Measurements from ENCODE around the gene SOAT1.

- no peak for TF ChIP-seq CBX2 (IDR thresholded peaks at IDR 0.05; ENCODE audit: borderline replicate concordance, low read depth)
- no peak for TF ChIP-seq POLR2A (IDR thresholded peaks at IDR 0.05; ENCODE audit: low read length)
- no peak for TF ChIP-seq CTCF (IDR thresholded peaks at IDR 0.05)
- TF ChIP-seq RAD21 (conservative IDR thresholded peaks at IDR 0.05 in 1 of 2, IDR thresholded peaks at IDR 0.05 in 1 of 2) = no peak
- no peak for TF ChIP-seq CBX8 (IDR thresholded peaks at IDR 0.05)
- no peak for TF ChIP-seq BHLHE40 (IDR thresholded peaks at IDR 0.05; ENCODE audit: low read depth, low read length)
- TF ChIP-seq ZFP36 (IDR thresholded peaks at IDR 0.05; ENCODE audit: borderline replicate concordance, partially characterized antibody) = no peak
- TF ChIP-seq USF2 (IDR thresholded peaks at IDR 0.05) = no peak
- no peak for TF ChIP-seq EP300 (IDR thresholded peaks at IDR 0.05)
- TF ChIP-seq HEYL (CRISPR knock-in tag; IDR thresholded peaks at IDR 0.05) = no peak
Measured at GRCh38 chr1:179314928-179315327, 21.3 kb downstream of the SOAT1 start.
